ENCODE results near the gene PPP3CA.

PPP3CA gene

DNA sequence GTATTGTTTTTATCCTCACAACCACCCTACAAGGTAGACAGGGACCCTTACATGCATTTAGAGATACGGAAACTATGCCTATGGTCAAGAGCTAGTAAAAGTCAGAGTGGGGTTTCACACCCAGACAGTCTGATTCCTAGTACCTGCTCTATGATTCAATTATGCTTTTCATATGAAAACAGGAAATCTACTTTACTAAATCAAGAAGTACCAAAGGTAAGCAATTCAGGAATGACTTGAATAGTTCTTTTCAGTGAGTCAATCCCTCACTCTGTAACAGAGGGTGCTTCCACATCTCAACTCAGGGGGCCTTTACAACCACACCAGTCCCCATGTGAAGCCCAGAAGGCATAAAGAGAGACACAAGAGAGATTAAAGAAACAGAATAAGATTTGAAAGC, 191.4 kb downstream of the PPP3CA start:
- TF ChIP-seq, protein P1, sequence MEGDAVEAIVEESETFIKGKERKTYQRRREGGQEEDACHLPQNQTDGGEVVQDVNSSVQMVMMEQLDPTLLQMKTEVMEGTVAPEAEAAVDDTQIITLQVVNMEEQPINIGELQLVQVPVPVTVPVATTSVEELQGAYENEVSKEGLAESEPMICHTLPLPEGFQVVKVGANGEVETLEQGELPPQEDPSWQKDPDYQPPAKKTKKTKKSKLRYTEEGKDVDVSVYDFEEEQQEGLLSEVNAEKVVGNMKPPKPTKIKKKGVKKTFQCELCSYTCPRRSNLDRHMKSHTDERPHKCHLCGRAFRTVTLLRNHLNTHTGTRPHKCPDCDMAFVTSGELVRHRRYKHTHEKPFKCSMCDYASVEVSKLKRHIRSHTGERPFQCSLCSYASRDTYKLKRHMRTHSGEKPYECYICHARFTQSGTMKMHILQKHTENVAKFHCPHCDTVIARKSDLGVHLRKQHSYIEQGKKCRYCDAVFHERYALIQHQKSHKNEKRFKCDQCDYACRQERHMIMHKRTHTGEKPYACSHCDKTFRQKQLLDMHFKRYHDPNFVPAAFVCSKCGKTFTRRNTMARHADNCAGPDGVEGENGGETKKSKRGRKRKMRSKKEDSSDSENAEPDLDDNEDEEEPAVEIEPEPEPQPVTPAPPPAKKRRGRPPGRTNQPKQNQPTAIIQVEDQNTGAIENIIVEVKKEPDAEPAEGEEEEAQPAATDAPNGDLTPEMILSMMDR (IDR thresholded peaks at IDR 0.05; ENCODE audit: insufficient read depth, low read length, missing control alignments) = no peak
- ChIA-PET CTCF (interaction anchor here (1.5 kb wide), 1 partner anchor 13 kb away, joined by 8 read pairs; no protein-coding TSS in a partner anchor), POLR2A (no interaction called here)
- H3K4me3 ChIP-seq (ENCODE audit: low read depth, low read length) = no peak overlapping the region
- DNase-seq (ENCODE audit: low read depth, low spot score) = no peak

DNA sequence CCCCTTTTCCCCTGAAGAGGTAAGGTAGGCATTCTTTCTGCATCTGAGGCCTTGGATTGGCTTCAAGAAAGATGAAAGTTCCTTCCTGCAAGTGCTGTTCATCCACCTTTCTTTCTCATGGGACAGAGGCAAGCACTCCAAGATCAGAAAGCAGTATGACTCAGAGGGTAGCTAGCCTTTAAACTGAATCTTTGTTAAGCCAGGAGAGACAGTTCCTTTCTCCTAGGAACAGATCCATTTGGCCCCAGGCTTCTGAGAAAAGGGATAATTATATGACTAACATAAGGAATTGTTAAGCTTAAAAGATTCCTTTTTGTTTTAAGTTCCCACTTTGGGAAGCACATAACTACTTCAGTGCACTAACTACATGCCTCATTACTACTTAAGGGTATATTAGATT, 192.0 kb downstream of the PPP3CA start:
- H3K4me3 ChIP-seq (ENCODE audit: low read depth, low read length) = no peak overlapping the region
- no peak for DNase-seq (ENCODE audit: low read depth, low spot score)
- ChIA-PET CTCF (interaction anchor here (1.5 kb wide), 1 partner anchor 14 kb away, joined by 8 read pairs; no protein-coding TSS in a partner anchor), POLR2A (no interaction called here)
- TF ChIP-seq, protein P1 (IDR thresholded peaks at IDR 0.05; ENCODE audit: insufficient read depth, low read length, missing control alignments) = no peak

DNA sequence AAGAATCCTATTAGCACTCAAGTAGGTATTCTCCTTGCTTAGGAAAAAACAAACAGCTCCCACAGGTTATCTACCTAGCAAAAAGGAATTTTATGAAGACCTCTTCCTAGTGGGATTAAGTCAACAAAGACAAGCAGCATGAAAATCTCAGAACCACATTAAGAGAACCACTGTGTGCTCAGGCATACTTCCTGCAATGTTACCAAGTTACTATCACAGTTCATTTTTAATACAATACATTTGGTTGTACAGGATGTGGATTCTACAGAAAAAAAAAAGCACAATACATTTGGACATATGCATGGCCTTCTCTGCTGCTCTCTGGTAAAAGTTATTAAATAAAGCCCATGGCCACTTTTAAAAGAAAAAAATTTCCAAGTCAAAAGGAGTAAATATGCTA, 193.7 kb downstream of the PPP3CA start:
- TF ChIP-seq, protein P1 (IDR thresholded peaks at IDR 0.05; ENCODE audit: insufficient read depth, low read length, missing control alignments) = no peak
- H3K4me3 ChIP-seq (ENCODE audit: low read depth, low read length) = no peak overlapping the region
- CTCF ChIA-PET = no interaction called here
- DNase-seq (ENCODE audit: low read depth, low spot score) = no peak
- POLR2A ChIA-PET = no interaction called here

DNA sequence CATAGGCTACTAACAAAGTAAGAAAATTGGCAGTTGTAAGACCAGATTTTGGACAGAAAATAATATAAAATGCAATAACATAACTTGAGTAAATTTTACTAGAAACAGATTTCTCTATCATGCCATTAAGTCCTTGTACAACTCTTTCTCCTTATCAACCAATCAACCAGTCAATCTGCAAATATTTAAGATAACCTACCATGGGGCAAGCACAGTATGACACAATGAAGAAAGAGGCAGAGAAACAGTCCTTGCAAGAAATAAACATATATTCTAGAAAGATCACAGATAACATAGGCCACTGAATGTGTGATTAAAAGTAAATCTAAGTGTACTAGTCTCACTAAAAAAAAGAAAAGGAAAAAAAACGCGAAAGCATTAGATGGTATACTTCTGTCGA, 194.8 kb downstream of the PPP3CA start:
- CTCF ChIA-PET = no interaction called here
- POLR2A ChIA-PET = no interaction called here
- TF ChIP-seq, protein P1 (IDR thresholded peaks at IDR 0.05; ENCODE audit: insufficient read depth, low read length, missing control alignments) = no peak
- no peak overlapping the region for H3K4me3 ChIP-seq (ENCODE audit: low read depth, low read length)
- no peak for DNase-seq (ENCODE audit: low read depth, low spot score)

DNA sequence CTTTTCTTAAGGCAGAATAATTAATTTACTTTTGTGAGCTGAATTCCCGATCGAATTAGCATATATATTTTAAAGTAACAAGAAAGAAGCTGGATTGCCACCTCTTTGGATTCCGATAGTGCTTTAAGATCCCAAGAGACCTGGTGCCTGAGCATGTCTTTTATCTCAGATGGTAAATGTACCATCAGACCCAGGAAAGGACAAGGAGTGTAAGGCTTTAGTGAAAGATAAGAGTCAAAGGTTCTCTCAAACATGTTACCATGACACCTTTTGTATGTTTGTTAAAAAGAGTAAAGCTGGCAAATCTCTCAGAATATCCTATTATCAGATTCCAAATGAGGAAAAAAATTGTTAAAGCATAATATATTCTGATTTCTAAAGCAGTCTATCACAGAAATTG, 198.8 kb downstream of the PPP3CA start:
- H3K4me3 ChIP-seq (ENCODE audit: low read depth, low read length) = no peak overlapping the region
- TF ChIP-seq, protein P1 (IDR thresholded peaks at IDR 0.05; ENCODE audit: insufficient read depth, low read length, missing control alignments) = no peak
- CTCF ChIA-PET = interaction anchor here (0.8 kb wide), 2 partner anchors 11 to 23 kb away, joined by 3 to 4 read pairs; no protein-coding TSS in a partner anchor
- DNase-seq (ENCODE audit: low read depth, low spot score) = no peak
- POLR2A ChIA-PET = no interaction called here

DNA sequence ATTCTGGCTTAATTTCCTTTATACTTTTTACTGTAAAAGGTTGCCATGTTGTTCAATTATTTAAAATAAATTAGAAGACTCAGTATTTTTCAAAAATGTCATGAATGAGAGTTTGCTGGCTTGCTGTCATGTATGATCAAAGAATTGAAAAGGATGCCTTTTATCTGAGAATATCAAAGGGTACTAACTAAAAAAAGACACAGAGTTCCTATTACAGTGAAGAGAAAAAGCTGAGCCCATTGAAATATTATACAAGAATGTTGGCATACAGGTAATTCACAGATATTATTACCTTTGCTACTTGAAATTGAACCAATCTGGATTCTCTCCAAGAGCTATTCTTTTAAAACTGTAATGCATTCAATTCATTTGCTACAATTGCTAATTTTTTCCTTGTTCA, 200.0 kb downstream of the PPP3CA start:
- no peak for DNase-seq (ENCODE audit: low read depth, low spot score)
- ChIA-PET POLR2A (no interaction called here), CTCF (no interaction called here)
- no peak overlapping the region for H3K4me3 ChIP-seq (ENCODE audit: low read depth, low read length)
- TF ChIP-seq, protein P1 (IDR thresholded peaks at IDR 0.05; ENCODE audit: insufficient read depth, low read length, missing control alignments) = no peak
